DND-41 (cell line): Measurements from ENCODE around the gene MEGF9.

Source experiments
- ATAC-seq: fragments of 200-7000 bp; cut with Tn5 transposase; 3 replicates; pipeline ENCODE4 v1.9.1; 2021; ENCODE audit warnings: low read depth; ENCODE audit not compliant: insufficient read depth
- DNase-seq: peaks from one replicate; pipeline ENCODE4 v3.0.0-alpha.2; 2020
- H2AFZ ChIP-seq: 2 replicates; pipeline ENCODE4 v1.6.0; 2012; ENCODE audit warnings: low read depth, low read length
- H3K27ac ChIP-seq: 2 replicates; pipeline ENCODE4 v1.5.1; 2012; ENCODE audit warnings: low read length, inconsistent platforms
- H3K27me3 ChIP-seq: fragments of 200-600 bp; sonication (generic); 2 replicates; pipeline ENCODE4 v1.6.0; 2012; ENCODE audit warnings: low read length, mild to moderate bottlenecking, inconsistent platforms; ENCODE audit not compliant: insufficient read depth, poor library complexity
- H3K36me3 ChIP-seq: 2 replicates; pipeline ENCODE4 v1.5.1; 2012; ENCODE audit warnings: low read length, inconsistent platforms; ENCODE audit not compliant: insufficient read depth
- H3K4me1 ChIP-seq: 2 replicates; pipeline ENCODE4 v1.5.1; 2012; ENCODE audit warnings: mild to moderate bottlenecking, low read length; ENCODE audit not compliant: insufficient read depth
- H3K4me2 ChIP-seq: 2 replicates; pipeline ENCODE4 v1.6.0; 2012; ENCODE audit warnings: mild to moderate bottlenecking, moderate library complexity, low read length, inconsistent platforms; ENCODE audit not compliant: insufficient read depth
- H3K4me3 ChIP-seq, 2 experiments: fragments of 200-600 bp in 1 of 2; shearing (Covaris generic) in 1 of 2; 2 replicates each; pipeline ENCODE4 v1.5.1; 2012 to 2016; ENCODE audit warnings: inconsistent platforms in 2 of 2, low read length in 2 of 2, mild to moderate bottlenecking in 2 of 2, low read depth in 1 of 2, moderate library complexity in 1 of 2
- H3K79me2 ChIP-seq: 2 replicates; pipeline ENCODE4 v1.6.0; 2012; ENCODE audit warnings: low read length, inconsistent platforms; ENCODE audit not compliant: insufficient read depth
- H3K9ac ChIP-seq: 2 replicates; pipeline ENCODE4 v1.6.0; 2012; ENCODE audit warnings: low read depth, mild to moderate bottlenecking, inconsistent platforms, low read length, moderate library complexity
- H3K9me3 ChIP-seq: 2 replicates; pipeline ENCODE4 v1.5.1; 2012; ENCODE audit warnings: low read length, moderate library complexity, mild to moderate bottlenecking, inconsistent platforms; ENCODE audit not compliant: insufficient read depth, severe bottlenecking
- H4K20me1 ChIP-seq: 2 replicates; pipeline ENCODE4 v1.6.0; 2012; ENCODE audit warnings: low read length; ENCODE audit not compliant: insufficient read depth
- EZH2 ChIP-seq: IDR thresholded peaks from 3 replicates; pipeline ENCODE4 v1.6.1; 2012; ENCODE audit warnings: borderline replicate concordance, low read depth, mild to moderate bottlenecking, moderate library complexity, low read length, inconsistent platforms; ENCODE audit not compliant: severe bottlenecking
- TF ChIP-seq, protein P1 (sequence below): IDR thresholded peaks from 2 replicates; pipeline ENCODE4 v1.5.1; 2012; ENCODE audit warnings: borderline replicate concordance, low read length, moderate library complexity, mild to moderate bottlenecking; ENCODE audit not compliant: poor library complexity, severe bottlenecking; ENCODE audit errors: extremely low read depth

Gene MEGF9

DNA sequence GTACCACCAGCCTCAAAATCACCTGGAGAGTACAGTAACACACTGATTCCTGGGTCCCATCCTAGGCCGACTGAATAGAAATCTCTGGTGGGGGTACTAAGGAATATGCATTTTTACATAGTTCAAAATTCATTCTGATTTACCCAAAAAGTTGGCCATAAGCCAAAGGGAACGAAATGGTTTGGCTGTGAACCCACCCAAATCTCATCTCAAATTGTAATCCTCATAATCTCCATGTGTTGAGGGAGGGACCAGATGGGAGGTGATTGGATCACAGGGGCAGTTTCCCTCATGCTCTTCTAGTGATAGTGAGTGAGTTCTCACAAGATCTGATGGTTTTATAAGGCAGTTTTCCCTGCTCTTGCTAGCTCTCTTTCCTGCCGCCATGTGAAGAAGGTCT, 31.1 kb downstream of the MEGF9 start:
- no peak overlapping the region for H3K27ac ChIP-seq
- H2AFZ ChIP-seq = no peak overlapping the region
- DNase-seq = no peak
- H3K4me1 ChIP-seq = no peaks in the 10 kb centered on the region
- no peak overlapping the region for H3K4me2 ChIP-seq
- H3K9me3 ChIP-seq = no peaks in the 10 kb centered on the region
- no peaks in the 10 kb centered on the region for H3K27me3 ChIP-seq
- peaks cover 12% of the 10 kb centered on the region; the same call in 1 of the 2 replicates for H3K79me2 ChIP-seq
- H3K36me3 ChIP-seq = no peaks in the 10 kb centered on the region; the same call in 1 of the 2 replicates
- no peaks in the 10 kb centered on the region; the same call in 1 of the 2 replicates for H4K20me1 ChIP-seq
- no peak for ATAC-seq
- H3K4me3 ChIP-seq = no peak overlapping the region
- no peak overlapping the region for H3K9ac ChIP-seq
- TF ChIP-seq EZH2 = no peak
- TF ChIP-seq, protein P1, sequence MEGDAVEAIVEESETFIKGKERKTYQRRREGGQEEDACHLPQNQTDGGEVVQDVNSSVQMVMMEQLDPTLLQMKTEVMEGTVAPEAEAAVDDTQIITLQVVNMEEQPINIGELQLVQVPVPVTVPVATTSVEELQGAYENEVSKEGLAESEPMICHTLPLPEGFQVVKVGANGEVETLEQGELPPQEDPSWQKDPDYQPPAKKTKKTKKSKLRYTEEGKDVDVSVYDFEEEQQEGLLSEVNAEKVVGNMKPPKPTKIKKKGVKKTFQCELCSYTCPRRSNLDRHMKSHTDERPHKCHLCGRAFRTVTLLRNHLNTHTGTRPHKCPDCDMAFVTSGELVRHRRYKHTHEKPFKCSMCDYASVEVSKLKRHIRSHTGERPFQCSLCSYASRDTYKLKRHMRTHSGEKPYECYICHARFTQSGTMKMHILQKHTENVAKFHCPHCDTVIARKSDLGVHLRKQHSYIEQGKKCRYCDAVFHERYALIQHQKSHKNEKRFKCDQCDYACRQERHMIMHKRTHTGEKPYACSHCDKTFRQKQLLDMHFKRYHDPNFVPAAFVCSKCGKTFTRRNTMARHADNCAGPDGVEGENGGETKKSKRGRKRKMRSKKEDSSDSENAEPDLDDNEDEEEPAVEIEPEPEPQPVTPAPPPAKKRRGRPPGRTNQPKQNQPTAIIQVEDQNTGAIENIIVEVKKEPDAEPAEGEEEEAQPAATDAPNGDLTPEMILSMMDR = no peak

DNA sequence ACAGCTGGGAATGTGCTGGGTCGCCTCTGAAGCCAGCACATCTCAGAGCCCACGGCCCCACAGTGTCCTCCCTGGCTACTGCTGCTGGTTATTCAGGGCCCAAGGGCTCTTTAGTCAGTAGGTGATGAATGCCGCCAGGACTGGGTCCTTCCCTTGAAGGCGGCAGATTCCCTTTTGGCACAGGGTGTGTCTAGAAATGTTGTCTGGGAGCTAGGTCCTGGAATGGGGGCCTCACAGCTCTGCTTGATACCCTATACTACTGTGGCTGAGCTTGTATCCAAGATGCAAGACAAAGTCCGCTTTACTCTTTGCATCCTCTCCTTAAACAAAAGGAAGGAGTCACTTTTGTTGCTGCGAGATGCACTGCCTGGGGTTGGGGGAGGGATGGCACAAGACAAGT, 33.1 kb downstream of the MEGF9 start:
- no peak for ATAC-seq
- Histone ChIP-seq H3K4me1 (no peaks in the 10 kb centered on the region), H3K9me3 (no peaks in the 10 kb centered on the region), H4K20me1 (no peaks in the 10 kb centered on the region; the same call in 1 of the 2 replicates), H3K79me2 (peaks cover 8% of the 10 kb centered on the region; the same call in 1 of the 2 replicates), H3K4me2 (no peak overlapping the region), H3K27me3 (no peaks in the 10 kb centered on the region), H3K36me3 (no peaks in the 10 kb centered on the region; the same call in 1 of the 2 replicates), H3K4me3 (no peak overlapping the region), H2AFZ (no peak overlapping the region), H3K9ac (no peak overlapping the region), H3K27ac (no peak overlapping the region)
- TF ChIP-seq, protein P1 = no peak
- no peak for TF ChIP-seq EZH2
- DNase-seq = no peak

DNA sequence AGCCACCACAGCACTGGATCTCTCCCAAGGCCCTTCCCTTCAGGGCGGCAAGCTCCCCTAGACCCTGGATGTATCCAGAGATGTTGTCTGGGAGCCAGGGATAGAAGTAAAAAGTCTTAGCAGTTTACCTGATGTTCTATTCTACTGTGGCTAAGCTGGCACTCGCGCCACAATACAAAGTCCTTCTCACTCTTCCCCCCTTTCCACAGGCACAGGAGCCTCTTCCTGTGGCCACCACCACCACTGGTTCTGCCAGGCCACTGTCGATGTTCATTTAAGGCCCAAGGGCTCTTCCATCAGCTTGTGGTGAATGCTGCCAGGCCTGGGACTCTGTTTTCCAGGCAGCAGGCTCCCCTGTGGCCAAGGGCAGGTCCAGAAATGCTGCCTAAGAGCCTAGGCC, 33.7 kb downstream of the MEGF9 start:
- DNase-seq (no peak), ATAC-seq (no peak)
- TF ChIP-seq EZH2 = no peak
- TF ChIP-seq, protein P1 = no peak
- H3K27me3 ChIP-seq = no peaks in the 10 kb centered on the region
- no peak overlapping the region for H3K27ac ChIP-seq
- H3K4me3 ChIP-seq = no peak overlapping the region
- H3K9me3 ChIP-seq = no peaks in the 10 kb centered on the region
- peaks cover 8% of the 10 kb centered on the region; the same call in 1 of the 2 replicates for H3K79me2 ChIP-seq
- no peaks in the 10 kb centered on the region; the same call in 1 of the 2 replicates for H3K36me3 ChIP-seq
- H3K4me2 ChIP-seq = no peak overlapping the region
- H3K9ac ChIP-seq = no peak overlapping the region
- H4K20me1 ChIP-seq = no peaks in the 10 kb centered on the region; the same call in 1 of the 2 replicates
- H3K4me1 ChIP-seq = no peaks in the 10 kb centered on the region
- H2AFZ ChIP-seq = no peak overlapping the region
